GM23338 (cell line): ENCODE data around the gene RAD54L2. TPM values are rescaled to one million over a fixed set of nuclear protein-coding genes. Genes with fewer than 3 reads are reported as not detected.

Experiments
- ATAC-seq: fragments of 200-7000 bp; cut with Tn5 transposase; 3 replicates; pipeline ENCODE4 v1.9.1; 2020
- DNase-seq: peaks from one replicate; pipeline ENCODE4 v3.0.0-alpha.2; 2015; ENCODE audit warnings: low spot score
- H2AFZ ChIP-seq: fragments of 200-600 bp; sonication (generic); 2 replicates; pipeline ENCODE4 v1.8.0; 2016; ENCODE audit warnings: antibody characterized with exemption, mild to moderate bottlenecking, moderate library complexity
- H3F3A ChIP-seq: fragments of 200-600 bp; sonication (generic); replicated peaks from 2 replicates; pipeline ENCODE4 v1.8.0; 2017; ENCODE audit warnings: antibody characterized with exemption, mixed run types, low read depth
- H3K27ac ChIP-seq: fragments of 200-600 bp; sonication (generic); 2 replicates; pipeline ENCODE4 v1.6.1; 2016; ENCODE audit warnings: low read depth
- H3K27me3 ChIP-seq: fragments of 200-600 bp; sonication (generic); 2 replicates; pipeline ENCODE4 v1.8.0; 2016; ENCODE audit warnings: mild to moderate bottlenecking, mixed run types, moderate library complexity; ENCODE audit not compliant: insufficient read depth
- H3K36me3 ChIP-seq: fragments of 200-600 bp; sonication (generic); 2 replicates; pipeline ENCODE4 v1.8.0; 2016; ENCODE audit warnings: mild to moderate bottlenecking; ENCODE audit not compliant: insufficient read depth
- H3K4me1 ChIP-seq: fragments of 200-600 bp; sonication (generic); 2 replicates; pipeline ENCODE4 v1.8.0; 2016; ENCODE audit warnings: mild to moderate bottlenecking, moderate library complexity; ENCODE audit not compliant: insufficient read depth
- H3K4me2 ChIP-seq: fragments of 200-600 bp; sonication (generic); 2 replicates; pipeline ENCODE4 v1.7.1; 2017; ENCODE audit warnings: mixed run types
- H3K4me3 ChIP-seq: fragments of 200-600 bp; sonication (generic); 2 replicates; pipeline ENCODE4 v1.6.1; 2016; ENCODE audit warnings: mixed run types
- H3K79me2 ChIP-seq: fragments of 200-600 bp; sonication (generic); replicated peaks from 2 replicates; pipeline ENCODE4 v1.8.0; 2017; ENCODE audit warnings: mild to moderate bottlenecking; ENCODE audit not compliant: insufficient read depth
- H3K9me2 ChIP-seq: fragments of 200-600 bp; sonication (generic); 2 replicates; pipeline ENCODE4 v1.8.0; 2017; ENCODE audit not compliant: insufficient read depth
- H4K20me1 ChIP-seq: fragments of 200-600 bp; sonication (generic); replicated peaks from 2 replicates; pipeline ENCODE4 v1.8.0; 2017; ENCODE audit warnings: mild to moderate bottlenecking; ENCODE audit not compliant: insufficient read depth
- H3K27ac Mint-ChIP-seq: 2 replicates; pipeline ENCODE4 v1.8.0; 2020; ENCODE audit warnings: inconsistent platforms, mild to moderate bottlenecking, moderate library complexity, mixed read lengths
- H3K27me3 Mint-ChIP-seq: 3 replicates; pipeline ENCODE4 v1.8.0; 2022; ENCODE audit warnings: low read depth, mild to moderate bottlenecking, moderate library complexity, mixed read lengths, inconsistent platforms; ENCODE audit not compliant: insufficient read depth, poor library complexity
- H3K36me3 Mint-ChIP-seq: 3 replicates; pipeline ENCODE4 v1.8.0; 2021; ENCODE audit warnings: low read depth, mild to moderate bottlenecking, inconsistent platforms, moderate library complexity, mixed read lengths
- H3K4me1 Mint-ChIP-seq: 3 replicates; pipeline ENCODE4 v1.8.0; 2020; ENCODE audit warnings: mild to moderate bottlenecking, inconsistent platforms, mixed read lengths
- H3K4me3 Mint-ChIP-seq: 3 replicates; pipeline ENCODE4 v1.8.0; 2021; ENCODE audit warnings: moderate library complexity, mild to moderate bottlenecking, inconsistent platforms, mixed read lengths
- H3K9me3 Mint-ChIP-seq: 3 replicates; pipeline ENCODE4 v1.8.0; 2020; ENCODE audit warnings: moderate library complexity, mild to moderate bottlenecking, inconsistent platforms, mixed read lengths
- CREB1 ChIP-seq: fragments of 250-450 bp; sonication (Bioruptor Pico); IDR thresholded peaks from 2 replicates; pipeline ENCODE4 v1.5.0; 2020; ENCODE audit warnings: low read depth, mild to moderate bottlenecking, moderate library complexity
- EZH2 ChIP-seq: fragments of 200-600 bp; sonication (generic); IDR thresholded peaks from one replicate; pipeline ENCODE4 v1.8.0; 2017; ENCODE audit warnings: antibody characterized with exemption, mild to moderate bottlenecking, low read depth; ENCODE audit not compliant: unreplicated experiment
- EZH2phosphoT487 ChIP-seq: fragments of 200-600 bp; sonication (generic); IDR thresholded peaks from one replicate; pipeline ENCODE4 v1.8.1; 2018; ENCODE audit warnings: antibody characterized with exemption; ENCODE audit not compliant: unreplicated experiment
- JUNB ChIP-seq: IDR thresholded peaks from one replicate; pipeline ENCODE4 v1.6.1; 2016; ENCODE audit warnings: antibody characterized with exemption; ENCODE audit not compliant: unreplicated experiment
- POLR2AphosphoS5 ChIP-seq: IDR thresholded peaks from 2 replicates; pipeline ENCODE4 v1.6.1; 2016; ENCODE audit warnings: antibody characterized with exemption, low read depth
- ZNF114 ChIP-seq: fragments of 250-450 bp; sonication (Bioruptor Pico); IDR thresholded peaks from 2 replicates; pipeline ENCODE4 v1.5.0; 2020; ENCODE audit warnings: mild to moderate bottlenecking, moderate library complexity
- polyA plus RNA-seq: library from polyadenylated mRNA; unstranded; fragments of >200 nt; fragmentation: Nextera tagmentation; extraction: Ambion mirVana; gene quantifications from 2 replicates; pipeline ENCODE4 v1.2.1, GENCODE V29; 2016
- total RNA-seq: library from RNA; depleted of rRNA; stranded (reverse); fragments of >200 nt; shearing (Covaris generic); gene quantifications from 2 replicates; pipeline ENCODE4 v1.2.3, GENCODE V29; 2014
- TF ChIP-seq, protein P1 (sequence below): fragments of 250-450 bp; sonication (Bioruptor Pico); IDR thresholded peaks from 2 replicates; pipeline ENCODE4 v1.5.0; 2020; ENCODE audit warnings: mild to moderate bottlenecking, moderate library complexity
- TF ChIP-seq, protein P2 (sequence below): IDR thresholded peaks from 2 replicates; pipeline ENCODE4 v1.6.1; 2016; ENCODE audit warnings: antibody characterized with exemption
- TF ChIP-seq, protein P3 (sequence below): IDR thresholded peaks from one replicate; pipeline ENCODE4 v1.6.1; 2018; ENCODE audit warnings: antibody characterized with exemption; ENCODE audit not compliant: unreplicated experiment

Gene RAD54L2
- total and polyA plus RNA-seq, 2 experiments from 2014 or later, result 9.4 to 29.2 TPM

DNA sequence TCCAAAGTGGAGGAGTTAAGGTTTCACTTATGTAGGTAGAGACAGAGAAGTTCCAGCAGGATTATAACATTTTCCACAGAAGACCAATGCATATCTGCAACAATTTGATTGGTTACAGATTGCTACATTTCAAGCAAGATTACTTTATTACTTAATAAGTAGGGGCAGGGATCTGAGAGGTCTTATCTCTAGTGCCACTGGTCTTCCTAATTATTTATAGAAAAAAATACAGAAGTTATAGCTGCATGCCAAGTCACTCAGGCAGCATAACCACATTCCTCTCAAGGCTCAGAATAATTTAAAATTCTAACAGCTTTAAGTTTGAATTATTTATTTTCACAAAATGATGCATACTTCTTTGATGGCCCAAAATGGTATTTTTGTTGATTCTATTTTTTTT is 30.5 kb downstream of the RAD54L2 start:
- no peak overlapping the region for H3K4me3 Mint-ChIP-seq
- H2AFZ ChIP-seq, result no peak overlapping the region
- no peaks in the 10 kb centered on the region for H3K27me3 ChIP-seq
- H3K4me1 Mint-ChIP-seq, result peaks cover 8% of the 10 kb centered on the region; the same call in 2 of the 3 replicates
- DNase-seq (no peak), ATAC-seq (no peak)
- no peak overlapping the region for H3K27ac ChIP-seq
- no peak overlapping the region for H3K4me2 ChIP-seq
- peaks cover 8% of the 10 kb centered on the region for H4K20me1 ChIP-seq
- H3K36me3 Mint-ChIP-seq, result peaks cover 14% of the 10 kb centered on the region
- H3K4me1 ChIP-seq, result 0 out of 2 replicates have a peak, but pooled peaks cover 3% of the 10 kb centered on the region
- H3K9me2 ChIP-seq, result no peaks in the 10 kb centered on the region
- H3K27me3 Mint-ChIP-seq, result peaks cover 2% of the 10 kb centered on the region
- H3K9me3 Mint-ChIP-seq, result peaks cover 2% of the 10 kb centered on the region; the same call in 2 of the 3 replicates
- H3K4me3 ChIP-seq, result no peak overlapping the region
- H3K36me3 ChIP-seq, result no peaks in the 10 kb centered on the region
- no peaks in the 10 kb centered on the region for H3F3A ChIP-seq
- H3K79me2 ChIP-seq, result peaks cover 59% of the 10 kb centered on the region
- no peak overlapping the region for H3K27ac Mint-ChIP-seq
- TF ChIP-seq EZH2phosphoT487 (no peak), EZH2 (no peak), CREB1 (CRISPR knock-in tag) (no peak), POLR2AphosphoS5 (no peak), JUNB (no peak), ZNF114 (CRISPR knock-in tag) (no peak)
- TF ChIP-seq, protein P1, sequence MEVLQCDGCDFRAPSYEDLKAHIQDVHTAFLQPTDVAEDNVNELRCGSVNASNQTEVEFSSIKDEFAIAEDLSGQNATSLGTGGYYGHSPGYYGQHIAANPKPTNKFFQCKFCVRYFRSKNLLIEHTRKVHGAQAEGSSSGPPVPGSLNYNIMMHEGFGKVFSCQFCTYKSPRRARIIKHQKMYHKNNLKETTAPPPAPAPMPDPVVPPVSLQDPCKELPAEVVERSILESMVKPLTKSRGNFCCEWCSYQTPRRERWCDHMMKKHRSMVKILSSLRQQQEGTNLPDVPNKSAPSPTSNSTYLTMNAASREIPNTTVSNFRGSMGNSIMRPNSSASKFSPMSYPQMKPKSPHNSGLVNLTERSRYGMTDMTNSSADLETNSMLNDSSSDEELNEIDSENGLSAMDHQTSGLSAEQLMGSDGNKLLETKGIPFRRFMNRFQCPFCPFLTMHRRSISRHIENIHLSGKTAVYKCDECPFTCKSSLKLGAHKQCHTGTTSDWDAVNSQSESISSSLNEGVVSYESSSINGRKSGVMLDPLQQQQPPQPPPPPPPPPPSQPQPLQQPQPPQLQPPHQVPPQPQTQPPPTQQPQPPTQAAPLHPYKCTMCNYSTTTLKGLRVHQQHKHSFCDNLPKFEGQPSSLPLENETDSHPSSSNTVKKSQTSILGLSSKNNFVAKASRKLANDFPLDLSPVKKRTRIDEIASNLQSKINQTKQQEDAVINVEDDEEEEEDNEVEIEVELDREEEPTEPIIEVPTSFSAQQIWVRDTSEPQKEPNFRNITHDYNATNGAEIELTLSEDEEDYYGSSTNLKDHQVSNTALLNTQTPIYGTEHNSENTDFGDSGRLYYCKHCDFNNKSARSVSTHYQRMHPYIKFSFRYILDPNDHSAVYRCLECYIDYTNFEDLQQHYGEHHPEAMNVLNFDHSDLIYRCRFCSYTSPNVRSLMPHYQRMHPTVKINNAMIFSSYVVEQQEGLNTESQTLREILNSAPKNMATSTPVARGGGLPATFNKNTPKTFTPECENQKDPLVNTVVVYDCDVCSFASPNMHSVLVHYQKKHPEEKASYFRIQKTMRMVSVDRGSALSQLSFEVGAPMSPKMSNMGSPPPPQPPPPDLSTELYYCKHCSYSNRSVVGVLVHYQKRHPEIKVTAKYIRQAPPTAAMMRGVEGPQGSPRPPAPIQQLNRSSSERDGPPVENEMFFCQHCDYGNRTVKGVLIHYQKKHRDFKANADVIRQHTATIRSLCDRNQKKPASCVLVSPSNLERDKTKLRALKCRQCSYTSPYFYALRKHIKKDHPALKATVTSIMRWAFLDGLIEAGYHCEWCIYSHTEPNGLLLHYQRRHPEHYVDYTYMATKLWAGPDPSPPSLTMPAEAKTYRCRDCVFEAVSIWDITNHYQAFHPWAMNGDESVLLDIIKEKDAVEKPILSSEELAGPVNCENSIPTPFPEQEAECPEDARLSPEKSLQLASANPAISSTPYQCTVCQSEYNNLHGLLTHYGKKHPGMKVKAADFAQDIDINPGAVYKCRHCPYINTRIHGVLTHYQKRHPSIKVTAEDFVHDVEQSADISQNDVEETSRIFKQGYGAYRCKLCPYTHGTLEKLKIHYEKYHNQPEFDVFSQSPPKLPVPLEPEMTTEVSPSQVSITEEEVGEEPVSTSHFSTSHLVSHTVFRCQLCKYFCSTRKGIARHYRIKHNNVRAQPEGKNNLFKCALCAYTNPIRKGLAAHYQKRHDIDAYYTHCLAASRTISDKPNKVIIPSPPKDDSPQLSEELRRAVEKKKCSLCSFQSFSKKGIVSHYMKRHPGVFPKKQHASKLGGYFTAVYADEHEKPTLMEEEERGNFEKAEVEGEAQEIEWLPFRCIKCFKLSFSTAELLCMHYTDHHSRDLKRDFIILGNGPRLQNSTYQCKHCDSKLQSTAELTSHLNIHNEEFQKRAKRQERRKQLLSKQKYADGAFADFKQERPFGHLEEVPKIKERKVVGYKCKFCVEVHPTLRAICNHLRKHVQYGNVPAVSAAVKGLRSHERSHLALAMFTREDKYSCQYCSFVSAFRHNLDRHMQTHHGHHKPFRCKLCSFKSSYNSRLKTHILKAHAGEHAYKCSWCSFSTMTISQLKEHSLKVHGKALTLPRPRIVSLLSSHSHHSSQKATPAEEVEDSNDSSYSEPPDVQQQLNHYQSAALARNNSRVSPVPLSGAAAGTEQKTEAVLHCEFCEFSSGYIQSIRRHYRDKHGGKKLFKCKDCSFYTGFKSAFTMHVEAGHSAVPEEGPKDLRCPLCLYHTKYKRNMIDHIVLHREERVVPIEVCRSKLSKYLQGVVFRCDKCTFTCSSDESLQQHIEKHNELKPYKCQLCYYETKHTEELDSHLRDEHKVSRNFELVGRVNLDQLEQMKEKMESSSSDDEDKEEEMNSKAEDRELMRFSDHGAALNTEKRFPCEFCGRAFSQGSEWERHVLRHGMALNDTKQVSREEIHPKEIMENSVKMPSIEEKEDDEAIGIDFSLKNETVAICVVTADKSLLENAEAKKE, result no peak
- TF ChIP-seq, protein P2, sequence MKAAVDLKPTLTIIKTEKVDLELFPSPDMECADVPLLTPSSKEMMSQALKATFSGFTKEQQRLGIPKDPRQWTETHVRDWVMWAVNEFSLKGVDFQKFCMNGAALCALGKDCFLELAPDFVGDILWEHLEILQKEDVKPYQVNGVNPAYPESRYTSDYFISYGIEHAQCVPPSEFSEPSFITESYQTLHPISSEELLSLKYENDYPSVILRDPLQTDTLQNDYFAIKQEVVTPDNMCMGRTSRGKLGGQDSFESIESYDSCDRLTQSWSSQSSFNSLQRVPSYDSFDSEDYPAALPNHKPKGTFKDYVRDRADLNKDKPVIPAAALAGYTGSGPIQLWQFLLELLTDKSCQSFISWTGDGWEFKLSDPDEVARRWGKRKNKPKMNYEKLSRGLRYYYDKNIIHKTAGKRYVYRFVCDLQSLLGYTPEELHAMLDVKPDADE, result no peak
- TF ChIP-seq, protein P3, sequence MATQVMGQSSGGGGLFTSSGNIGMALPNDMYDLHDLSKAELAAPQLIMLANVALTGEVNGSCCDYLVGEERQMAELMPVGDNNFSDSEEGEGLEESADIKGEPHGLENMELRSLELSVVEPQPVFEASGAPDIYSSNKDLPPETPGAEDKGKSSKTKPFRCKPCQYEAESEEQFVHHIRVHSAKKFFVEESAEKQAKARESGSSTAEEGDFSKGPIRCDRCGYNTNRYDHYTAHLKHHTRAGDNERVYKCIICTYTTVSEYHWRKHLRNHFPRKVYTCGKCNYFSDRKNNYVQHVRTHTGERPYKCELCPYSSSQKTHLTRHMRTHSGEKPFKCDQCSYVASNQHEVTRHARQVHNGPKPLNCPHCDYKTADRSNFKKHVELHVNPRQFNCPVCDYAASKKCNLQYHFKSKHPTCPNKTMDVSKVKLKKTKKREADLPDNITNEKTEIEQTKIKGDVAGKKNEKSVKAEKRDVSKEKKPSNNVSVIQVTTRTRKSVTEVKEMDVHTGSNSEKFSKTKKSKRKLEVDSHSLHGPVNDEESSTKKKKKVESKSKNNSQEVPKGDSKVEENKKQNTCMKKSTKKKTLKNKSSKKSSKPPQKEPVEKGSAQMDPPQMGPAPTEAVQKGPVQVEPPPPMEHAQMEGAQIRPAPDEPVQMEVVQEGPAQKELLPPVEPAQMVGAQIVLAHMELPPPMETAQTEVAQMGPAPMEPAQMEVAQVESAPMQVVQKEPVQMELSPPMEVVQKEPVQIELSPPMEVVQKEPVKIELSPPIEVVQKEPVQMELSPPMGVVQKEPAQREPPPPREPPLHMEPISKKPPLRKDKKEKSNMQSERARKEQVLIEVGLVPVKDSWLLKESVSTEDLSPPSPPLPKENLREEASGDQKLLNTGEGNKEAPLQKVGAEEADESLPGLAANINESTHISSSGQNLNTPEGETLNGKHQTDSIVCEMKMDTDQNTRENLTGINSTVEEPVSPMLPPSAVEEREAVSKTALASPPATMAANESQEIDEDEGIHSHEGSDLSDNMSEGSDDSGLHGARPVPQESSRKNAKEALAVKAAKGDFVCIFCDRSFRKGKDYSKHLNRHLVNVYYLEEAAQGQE, result no peak
